SK-N-SH (cell line): ENCODE measurements around the gene SPTA1. TPM values are rescaled to one million over a fixed set of nuclear protein-coding genes. Genes with fewer than 3 reads are reported as not detected.

Source experiments
- CTCF ChIA-PET: fragments of 300-600, 350-600 bp; formaldehyde crosslinking; extraction: SDS; loops from one replicate; lab custom pipeline; 2021; lab: Yijun Ruan, JAX
- POLR2A ChIA-PET: fragments of 350-600 bp; sonication (Branson Sonifier 250); formaldehyde crosslinking; extraction: SDS; loops from one replicate; lab custom pipeline; 2020; ENCODE audit warnings: antibody characterized with exemption, inconsistent platforms; lab: Yijun Ruan, JAX
- DNase-seq: peaks from one replicate; pipeline ENCODE4 v3.0.0; 2012
- H2AFZ ChIP-seq: fragments of 200-600 bp; sonication (generic); 2 replicates; pipeline ENCODE4 v1.8.1; 2016; ENCODE audit warnings: antibody characterized with exemption, mild to moderate bottlenecking, low read depth
- H3F3A ChIP-seq: fragments of 200-600 bp; sonication (generic); replicated peaks from 2 replicates; pipeline ENCODE3; 2016; ENCODE audit warnings: antibody characterized with exemption, mild to moderate bottlenecking; ENCODE audit not compliant: insufficient read depth
- H3K27ac ChIP-seq, 2 experiments: fragments of 200-500 bp in 1 of 2; fragments of 200-600 bp in 1 of 2; sonication (Bioruptor generic) in 1 of 2; sonication (generic), shearing (Covaris generic) in 1 of 2; 2 replicates each; pipeline versions ENCODE4 v1.5.1 to v1.6.1; 2014 to 2016; ENCODE audit warnings: low read depth in 2 of 2, inconsistent platforms in 1 of 2, low read length in 1 of 2, mild to moderate bottlenecking in 1 of 2, mixed read lengths in 1 of 2
- H3K27me3 ChIP-seq: fragments of 200-600 bp; sonication (generic), shearing (Covaris generic); 2 replicates; pipeline ENCODE4 v1.6.1; 2016; ENCODE audit warnings: mixed run types; ENCODE audit not compliant: insufficient read depth
- H3K36me3 ChIP-seq, 2 experiments: fragments of 200-500 bp in 1 of 2; fragments of 200-600 bp in 1 of 2; sonication (Bioruptor generic) in 1 of 2; sonication (generic) in 1 of 2; replicated peaks in 1 of 2; 2 replicates each; pipeline versions ENCODE3 to v1.5.1; 2014 to 2016; ENCODE audit warnings: low read length in 1 of 2, mild to moderate bottlenecking in 1 of 2; ENCODE audit not compliant: insufficient read depth in 2 of 2, control insufficient read depth in 1 of 2
- H3K4me1 ChIP-seq, 2 experiments: fragments of 200-500 bp in 1 of 2; fragments of 200-600 bp in 1 of 2; sonication (Bioruptor generic) in 1 of 2; sonication (generic), shearing (Covaris generic) in 1 of 2; 2 replicates each; pipeline versions ENCODE4 v1.5.1 to v1.6.1; 2014 to 2016; ENCODE audit warnings: low read depth in 1 of 2, low read length in 1 of 2, mixed run types in 1 of 2; ENCODE audit not compliant: insufficient read depth in 2 of 2, control insufficient read depth in 1 of 2
- H3K4me2 ChIP-seq: fragments of 200-600 bp; sonication (generic), shearing (Covaris generic); 2 replicates; pipeline ENCODE4 v1.6.1; 2017; ENCODE audit warnings: mixed run types
- H3K4me3 ChIP-seq, 2 experiments: fragments of 200-500 bp in 1 of 2; fragments of 200-600 bp in 1 of 2; sonication (Bioruptor generic) in 1 of 2; sonication (generic), shearing (Covaris generic) in 1 of 2; 2 replicates each; pipeline versions ENCODE4 v1.5.1 to v1.8.1; 2014 to 2016; ENCODE audit warnings: low read depth in 2 of 2, inconsistent platforms in 1 of 2, low read length in 1 of 2, mild to moderate bottlenecking in 1 of 2, mixed read lengths in 1 of 2, moderate library complexity in 1 of 2
- H3K79me2 ChIP-seq: fragments of 200-600 bp; sonication (generic); 2 replicates; pipeline ENCODE4 v1.8.1; 2017; ENCODE audit warnings: mild to moderate bottlenecking; ENCODE audit not compliant: insufficient read depth
- H3K9ac ChIP-seq: fragments of 200-600 bp; sonication (generic); 2 replicates; pipeline ENCODE4 v1.6.1; 2017; ENCODE audit warnings: mixed run types
- H3K9me2 ChIP-seq: fragments of 200-600 bp; sonication (generic); 2 replicates; pipeline ENCODE4 v1.6.1; 2017; ENCODE audit warnings: mixed run types
- H3K9me3 ChIP-seq: fragments of 200-600 bp; sonication (generic); 2 replicates; pipeline ENCODE4 v1.6.1; 2017; ENCODE audit warnings: mixed run types, mild to moderate bottlenecking, moderate library complexity
- H4K20me1 ChIP-seq: fragments of 200-600 bp; sonication (generic); 2 replicates; pipeline ENCODE4 v1.6.1; 2017; ENCODE audit warnings: mild to moderate bottlenecking, mixed run types; ENCODE audit not compliant: insufficient read depth
- EP300 ChIP-seq, 2 experiments: IDR thresholded peaks; 2 replicates each; pipeline versions ENCODE4 v1.4.0 to v1.6.1; 2012; ENCODE audit warnings: borderline replicate concordance in 1 of 2, low read depth in 1 of 2, low read length in 1 of 2
- EZH2phosphoT487 ChIP-seq: fragments of 200-600 bp; sonication (generic); IDR thresholded peaks from 2 replicates; pipeline ENCODE4 v1.6.1; 2017; ENCODE audit warnings: low read depth, mixed run types, mild to moderate bottlenecking, antibody characterized with exemption, moderate library complexity, borderline replicate concordance
- FOSL2 ChIP-seq: IDR thresholded peaks from 2 replicates; pipeline ENCODE4 v1.4.0; 2012; ENCODE audit warnings: low read depth, mild to moderate bottlenecking, moderate library complexity, borderline replicate concordance
- FOXM1 ChIP-seq: IDR thresholded peaks from 2 replicates; pipeline ENCODE4 v1.4.0; 2012; ENCODE audit warnings: low read depth, mild to moderate bottlenecking
- JUND ChIP-seq: IDR thresholded peaks from 2 replicates; pipeline ENCODE4 v1.4.0; 2012
- MXI1 ChIP-seq: IDR thresholded peaks from 2 replicates; pipeline ENCODE4 v1.6.1; 2012; ENCODE audit warnings: mild to moderate bottlenecking, low read depth, low read length, improper control_type of control experiment
- NRF1 ChIP-seq: IDR thresholded peaks from 2 replicates; pipeline ENCODE4 v1.6.1; 2012; ENCODE audit warnings: low read depth, mild to moderate bottlenecking, low read length
- PBX3 ChIP-seq: IDR thresholded peaks from 2 replicates; pipeline ENCODE4; 2012
- RCOR1 ChIP-seq: fragments of 150-350 bp; IDR thresholded peaks from 2 replicates; pipeline ENCODE4 v1.6.1; 2017; ENCODE audit warnings: antibody characterized with exemption, low read length
- REST ChIP-seq: IDR thresholded peaks from 2 replicates; pipeline ENCODE4 v1.6.1; 2012; ENCODE audit warnings: mild to moderate bottlenecking, low read depth, low read length, moderate library complexity
- RXRA ChIP-seq: IDR thresholded peaks from 2 replicates; pipeline ENCODE4 v1.4.0; 2012; ENCODE audit warnings: low read depth, mild to moderate bottlenecking, borderline replicate concordance
- TCF12 ChIP-seq: IDR thresholded peaks from 2 replicates; pipeline ENCODE4 v1.4.0; 2012
- USF1 ChIP-seq: IDR thresholded peaks from 2 replicates; pipeline ENCODE4 v1.4.0; 2012; ENCODE audit warnings: low read depth, borderline replicate concordance
- ZBTB33 ChIP-seq: IDR thresholded peaks from 2 replicates; pipeline ENCODE4 v1.4.0; 2012; ENCODE audit warnings: low read depth, borderline replicate concordance
- WGBS: methylation state at CpG from one replicate; pipeline ENCODE4 v1.1.6; 2017; ENCODE audit warnings: low lambda C conversion rate; 5-methylcytosine and 5-hydroxymethylcytosine counted together
- polyA plus RNA-seq, 3 experiments: library from polyadenylated mRNA; depleted of rRNA; stranded (reverse); fragments of >200 nt; gene quantifications; 2 replicates each; pipeline ENCODE4 v1.2.3, GENCODE V29; 2012
- TF ChIP-seq, protein P1 (sequence below): fragments of 150-350 bp; IDR thresholded peaks from 2 replicates; pipeline ENCODE4 v1.6.1; 2016; ENCODE audit warnings: mild to moderate bottlenecking, low read depth, low read length

The SPTA1 gene
- polyA plus RNA-seq, 1 of the 3 experiments (the other 2 are of a cell fraction) = not detected

DNA sequence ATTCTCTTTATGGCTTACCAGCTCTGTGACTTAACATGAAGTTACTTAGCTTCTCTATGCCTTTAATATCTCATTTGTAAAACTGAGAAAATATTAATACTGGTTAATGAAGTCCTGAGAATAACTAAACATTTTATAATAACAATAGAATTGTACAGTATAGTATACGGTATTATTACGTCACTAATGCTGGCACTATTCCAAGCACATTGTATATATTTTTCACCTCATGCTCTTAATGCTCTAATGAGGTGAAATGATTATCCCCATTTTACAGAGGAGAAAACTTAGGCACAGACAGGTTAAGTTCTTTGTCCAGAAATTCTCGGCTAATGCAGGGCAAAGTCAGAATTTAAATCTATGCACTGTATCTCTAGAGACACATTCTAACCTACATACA lies 33.1 kb upstream of the SPTA1 start:
- Histone ChIP-seq H3K4me1 (no peaks in the 10 kb centered on the region), H3K4me2 (no peak overlapping the region), H3K36me3 (no peaks in the 10 kb centered on the region), H3K27ac (no peak overlapping the region)
- TF ChIP-seq, protein P1, sequence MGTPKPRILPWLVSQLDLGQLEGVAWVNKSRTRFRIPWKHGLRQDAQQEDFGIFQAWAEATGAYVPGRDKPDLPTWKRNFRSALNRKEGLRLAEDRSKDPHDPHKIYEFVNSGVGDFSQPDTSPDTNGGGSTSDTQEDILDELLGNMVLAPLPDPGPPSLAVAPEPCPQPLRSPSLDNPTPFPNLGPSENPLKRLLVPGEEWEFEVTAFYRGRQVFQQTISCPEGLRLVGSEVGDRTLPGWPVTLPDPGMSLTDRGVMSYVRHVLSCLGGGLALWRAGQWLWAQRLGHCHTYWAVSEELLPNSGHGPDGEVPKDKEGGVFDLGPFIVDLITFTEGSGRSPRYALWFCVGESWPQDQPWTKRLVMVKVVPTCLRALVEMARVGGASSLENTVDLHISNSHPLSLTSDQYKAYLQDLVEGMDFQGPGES = no peak
- no peak for TF ChIP-seq RXRA
- TF ChIP-seq MXI1 = no peak
- TF ChIP-seq PBX3 = no peak
- no peak for TF ChIP-seq TCF12
- no peak for TF ChIP-seq EP300 (IDR thresholded peaks at IDR 0.05; ENCODE audit: borderline replicate concordance in 1 of 2, low read depth in 1 of 2, low read length in 1 of 2)
- TF ChIP-seq, all 33 proteins: peak for 0
- ChIA-PET CTCF (no interaction called here), POLR2A (no interaction called here)
- H3K9me2 ChIP-seq = no peaks in the 10 kb centered on the region
- no peak overlapping the region for H2AFZ ChIP-seq
- peaks cover 8% of the 10 kb centered on the region for H3K27me3 ChIP-seq
- DNase-seq = no peak
- H3K79me2 ChIP-seq = no peaks in the 10 kb centered on the region
- no peak overlapping the region for H3K4me3 ChIP-seq
- 2% methylated on average over 3 of the region's 3 CpGs for WGBS
- no peaks in the 10 kb centered on the region for H4K20me1 ChIP-seq
- no peaks in the 10 kb centered on the region for H3K9me3 ChIP-seq
- no peak overlapping the region for H3K9ac ChIP-seq
- H3F3A ChIP-seq = no peaks in the 10 kb centered on the region

DNA sequence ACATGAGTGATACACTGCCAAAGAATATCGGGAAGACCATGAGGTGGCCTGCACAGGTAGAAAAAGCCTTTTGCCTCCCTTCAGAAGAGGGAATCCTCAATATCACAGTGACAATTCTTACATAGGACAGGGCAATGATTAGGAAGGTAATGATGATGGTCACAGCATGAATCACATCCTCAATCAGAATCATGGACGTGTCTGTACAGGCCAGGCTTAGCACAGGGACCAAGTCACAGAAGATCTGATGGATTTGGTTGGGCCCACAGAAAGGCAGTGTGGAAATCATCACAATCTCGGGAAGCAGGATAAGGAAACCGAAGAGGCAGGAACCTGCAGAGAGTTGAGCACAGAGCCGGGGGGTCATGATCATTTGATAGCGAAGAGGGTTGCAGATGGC lies 30.8 kb upstream of the SPTA1 start:
- POLR2A ChIA-PET = no interaction called here
- 2% methylated on average over 6 of the region's 6 CpGs for WGBS
- no peaks in the 10 kb centered on the region for H3K9me3 ChIP-seq
- H3K9me2 ChIP-seq = no peaks in the 10 kb centered on the region
- no peak overlapping the region for H3K27ac ChIP-seq
- H3K9ac ChIP-seq = no peak overlapping the region
- no peaks in the 10 kb centered on the region for H3K4me1 ChIP-seq
- H3K36me3 ChIP-seq = no peaks in the 10 kb centered on the region
- H4K20me1 ChIP-seq = no peaks in the 10 kb centered on the region
- H3F3A ChIP-seq = no peaks in the 10 kb centered on the region
- no peak overlapping the region for H3K4me2 ChIP-seq
- H2AFZ ChIP-seq = no peak overlapping the region
- no peak for DNase-seq
- CTCF ChIA-PET = no interaction called here
- no peak overlapping the region for H3K4me3 ChIP-seq
- H3K79me2 ChIP-seq = no peaks in the 10 kb centered on the region
- H3K27me3 ChIP-seq = no peaks in the 10 kb centered on the region
- TF ChIP-seq NRF1 (no peak), REST (no peak), PBX3 (no peak), ZBTB33 (no peak), EZH2phosphoT487 (no peak), TCF12 (no peak), RCOR1 (no peak), MXI1 (no peak), JUND (no peak), USF1 (no peak), FOSL2 (no peak), FOXM1 (no peak)
- TF ChIP-seq, protein P1 = no peak
